NK-92 treated with Interleukin-12 subunit alpha and Interleukin-12 subunit beta, amount 100 ng/mL, for 24 hours (cell line): ENCODE results near the gene SHC1.
"Not testable (repeated sequence)": the region's sequence is repeated elsewhere in the genome, so short reads cannot be mapped to it uniquely, and the experiment has no call there.

Experiments used
- DNase-seq: peaks from one replicate; lab custom pipeline; 2025; lab: John Stamatoyannopoulos, UW

SHC1 gene

GRCh38 chr1:154995301-154995983, 24.9 kb upstream of the SHC1 start:
- not testable (repeated sequence) for DNase-seq

- no peak for DNase-seq
These were observed 24.0 kb upstream of the SHC1 start for GRCh38 chr1:154994591-154994990.

GRCh38 chr1:154994269-154994587, 23.7 kb upstream of the SHC1 start:
- no peak for DNase-seq

- no peak for DNase-seq
These were observed 23.2 kb upstream of the SHC1 start, which contains the start of gene LENEP for GRCh38 chr1:154993572-154994268. TSS of gene LENEP (plus strand) at chr1:154993586. CDS start at chr1:154993608, 22 bp downstream.

GRCh38 chr1:154992721-154993571, 22.4 kb upstream of the SHC1 start:
- no peak for DNase-seq

GRCh38 chr1:154990276-154990675, 19.7 kb upstream of the SHC1 start:
- DNase-seq, result no peak

- DNase-seq, result no peak
These were observed 18.8 kb upstream of the SHC1 start for GRCh38 chr1:154989195-154989860.

- DNase-seq, result no peak
These were observed 17.8 kb upstream of the SHC1 start for GRCh38 chr1:154988058-154988954.

GRCh38 chr1:154987326-154987725, 16.8 kb upstream of the SHC1 start:
- DNase-seq, result no peak

- DNase-seq, result not testable (repeated sequence)
These were observed 16.2 kb upstream of the SHC1 start for GRCh38 chr1:154986736-154987135.

GRCh38 chr1:154983776-154984466, 13.4 kb upstream of the SHC1 start:
- DNase-seq, result no peak

- DNase-seq, result peak; percentile 93
These were observed 12.5 kb upstream of the SHC1 start, which contains the start of gene FLAD1 for GRCh38 chr1:154982897-154983648. TSS of gene FLAD1 (plus strand) at chr1:154983344. CDS start at chr1:154983695, 351 bp downstream.

- DNase-seq, result no peak
These were observed 11.8 kb upstream of the SHC1 start for GRCh38 chr1:154982341-154982740.

GRCh38 chr1:154978360-154978759, 7.8 kb upstream of the SHC1 start:
- DNase-seq, result no peak

GRCh38 chr1:154977762-154978161, 7.2 kb upstream of the SHC1 start:
- not testable (repeated sequence) for DNase-seq

GRCh38 chr1:154975409-154976059, 5.0 kb upstream of the SHC1 start:
- DNase-seq, result peak; percentile 54

GRCh38 chr1:154974808-154975408, 4.4 kb upstream of the SHC1 start:
- peak; percentile 95 for DNase-seq

- peak; percentile 98 for DNase-seq
These were observed 3.7 kb upstream of the SHC1 start, which contains the start of gene CKS1B for GRCh38 chr1:154974102-154974807. TSS of gene CKS1B (plus strand) at chr1:154974681. CDS start at chr1:154974746, 65 bp downstream.
